GM21360 (cell line): Measurements from ENCODE around the gene ZBTB8A.
"Not testable (repeated sequence)": the region's sequence is repeated elsewhere in the genome, so short reads cannot be mapped to it uniquely, and the experiment has no call there.

Experiments
- ATAC-seq: cut with Tn5 transposase; IDR thresholded peaks from one replicate; pipeline ENCODE4 v1.9.1; 2021; ENCODE audit warnings: mild to moderate bottlenecking, moderate library complexity; ENCODE audit not compliant: unreplicated experiment

The ZBTB8A gene

DNA sequence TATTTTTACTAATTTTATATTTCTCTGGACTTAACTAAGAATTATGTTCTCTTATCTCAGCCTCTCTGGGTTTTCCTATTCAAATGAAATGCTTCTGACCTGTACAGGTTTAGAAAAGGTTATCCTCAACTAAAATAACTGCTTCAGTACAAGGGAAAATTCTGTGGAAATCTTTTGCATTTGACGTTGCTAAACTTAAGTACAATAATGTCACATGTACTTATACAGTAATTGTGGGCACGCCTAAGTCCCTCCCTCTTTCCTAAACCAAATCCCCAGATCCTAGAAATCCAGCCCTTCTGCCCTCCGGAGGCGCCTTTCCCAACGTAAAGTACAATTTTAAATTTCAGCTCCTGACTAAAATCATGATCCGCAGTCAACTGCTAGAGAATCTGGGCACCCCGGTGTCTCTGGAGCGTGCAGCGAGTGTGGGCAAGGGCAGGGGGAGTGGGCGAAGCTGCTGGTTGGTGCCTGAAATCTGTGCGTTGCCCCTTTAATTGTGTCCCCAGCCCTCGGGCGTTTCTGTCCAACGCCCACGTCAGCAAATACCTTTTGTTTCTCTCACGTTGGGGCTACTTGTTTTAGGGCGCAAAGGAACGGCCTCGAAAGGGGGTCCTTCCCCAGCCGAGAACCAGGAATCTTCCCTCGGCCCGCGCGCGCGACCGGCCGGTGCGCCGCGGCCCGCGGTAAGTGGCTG is at the start of gene ZBTB8A:
TSS of gene ZBTB8A (plus strand) at position 541 of the 697 bp plus-strand sequence. CDS start 53,505 bp downstream, outside the sequence.
- ATAC-seq, result no peak

DNA sequence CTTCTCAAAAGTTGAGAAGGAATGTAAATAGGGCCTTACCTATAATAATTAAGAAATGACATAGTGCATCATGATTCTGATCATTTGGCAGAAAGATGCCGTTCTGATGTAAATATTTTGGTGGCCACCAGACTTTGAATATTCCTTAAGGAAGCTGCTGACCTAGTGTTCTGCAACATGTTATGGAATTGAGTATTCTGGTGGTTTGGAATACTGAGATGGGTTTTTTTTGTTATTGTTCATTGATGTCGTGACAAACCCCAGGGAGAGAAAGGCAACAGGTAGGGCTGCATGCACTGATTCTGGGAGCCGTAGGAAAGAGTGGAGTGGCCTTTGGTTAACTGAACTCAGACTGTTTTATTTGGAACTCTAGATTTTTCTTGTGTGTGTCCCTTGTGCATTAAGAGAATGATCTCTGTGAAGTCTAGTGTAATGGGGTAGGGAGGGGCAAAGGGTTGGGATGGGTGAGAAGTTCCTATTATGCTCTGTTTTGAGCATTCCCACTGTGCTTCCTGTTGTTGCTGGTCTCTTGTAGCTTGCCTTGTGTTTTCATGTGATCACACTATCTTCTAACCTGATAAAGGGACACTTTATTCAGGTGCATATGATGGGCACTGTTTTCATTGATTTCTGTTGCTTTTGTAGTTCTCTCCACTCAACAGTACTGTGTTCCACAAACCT is 49.3 kb upstream of the ZBTB8A start:
- ATAC-seq, result no peak

GRCh38 chr1:32491386-32491785 is 47.8 kb upstream of the ZBTB8A start:
- ATAC-seq, result no peak

DNA sequence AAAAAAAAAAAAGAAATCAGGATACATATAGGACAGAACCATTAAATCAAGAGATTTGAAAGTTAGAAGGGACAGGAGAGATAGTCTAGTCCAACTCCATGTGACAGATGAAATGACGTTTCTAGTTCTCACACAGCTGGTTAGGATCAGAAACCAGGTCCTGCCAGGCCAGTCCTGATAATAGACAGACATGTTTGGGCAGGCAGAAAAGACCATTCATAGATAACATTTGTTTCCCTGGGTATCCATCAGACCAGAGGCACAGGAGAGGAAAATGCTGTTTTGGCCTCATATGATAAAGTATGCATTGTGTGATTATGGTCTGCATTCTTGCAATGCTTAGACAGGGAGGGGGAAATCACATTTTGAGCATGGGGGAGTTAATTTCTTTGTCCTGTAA is 45.0 kb upstream of the ZBTB8A start:
- no peak for ATAC-seq

DNA sequence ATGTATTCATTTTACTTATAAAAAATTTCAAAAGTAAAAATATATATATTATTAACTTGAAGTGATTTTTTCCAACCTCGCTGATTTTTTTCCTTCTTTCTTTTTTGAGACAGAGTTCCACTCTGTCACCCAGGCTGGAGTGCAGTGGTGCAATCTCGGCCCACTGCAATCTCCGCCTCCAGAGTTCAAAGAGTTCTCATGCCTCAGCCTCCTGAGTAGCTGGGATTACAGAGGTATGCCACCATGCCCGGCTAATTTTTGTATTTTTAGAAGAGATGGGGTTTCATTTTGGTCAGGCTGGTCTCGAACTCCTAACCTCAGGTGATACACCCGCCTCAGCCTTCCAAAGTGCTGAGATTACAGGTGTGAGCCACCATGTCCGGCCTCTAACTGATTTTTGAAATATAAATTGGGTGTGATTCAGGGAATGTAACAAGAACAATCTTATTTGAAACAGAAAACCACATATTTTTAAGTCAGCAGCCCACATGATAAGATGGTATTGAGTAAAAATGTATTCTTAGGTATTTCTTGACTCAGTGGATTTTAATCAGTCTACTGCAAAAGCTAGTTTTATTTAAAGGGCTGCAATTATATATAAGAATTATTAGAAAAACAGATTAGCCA is 44.4 kb upstream of the ZBTB8A start:
- ATAC-seq, result no peak

- ATAC-seq, result no peak
Measured at GRCh38 chr1:32496127-32496526, 43.1 kb upstream of the ZBTB8A start.

DNA sequence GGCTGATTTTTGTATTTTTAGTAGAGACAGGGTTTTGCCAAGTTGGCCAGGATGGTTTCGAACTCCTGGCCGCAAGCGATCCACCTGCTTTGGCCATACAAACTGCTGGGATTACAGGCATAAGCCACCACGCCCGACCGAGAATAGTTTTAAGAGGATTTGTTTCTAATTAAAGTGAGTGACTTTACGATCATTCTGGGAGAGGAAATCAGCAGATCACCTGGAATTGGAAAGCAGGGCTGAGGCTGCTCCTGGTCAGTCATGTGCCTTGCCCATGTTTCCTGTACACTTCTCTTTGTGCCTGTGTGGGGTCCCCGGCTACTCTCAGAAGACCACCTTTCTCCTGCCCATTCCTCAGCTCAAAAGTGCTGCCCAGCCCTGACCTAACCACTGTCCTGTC is 40.5 kb upstream of the ZBTB8A start:
- ATAC-seq, result no peak

- no peak for ATAC-seq
Measured at GRCh38 chr1:32500387-32501209, 38.6 kb upstream of the ZBTB8A start.

- no peak for ATAC-seq
Measured at GRCh38 chr1:32501865-32502264, 37.4 kb upstream of the ZBTB8A start.

DNA sequence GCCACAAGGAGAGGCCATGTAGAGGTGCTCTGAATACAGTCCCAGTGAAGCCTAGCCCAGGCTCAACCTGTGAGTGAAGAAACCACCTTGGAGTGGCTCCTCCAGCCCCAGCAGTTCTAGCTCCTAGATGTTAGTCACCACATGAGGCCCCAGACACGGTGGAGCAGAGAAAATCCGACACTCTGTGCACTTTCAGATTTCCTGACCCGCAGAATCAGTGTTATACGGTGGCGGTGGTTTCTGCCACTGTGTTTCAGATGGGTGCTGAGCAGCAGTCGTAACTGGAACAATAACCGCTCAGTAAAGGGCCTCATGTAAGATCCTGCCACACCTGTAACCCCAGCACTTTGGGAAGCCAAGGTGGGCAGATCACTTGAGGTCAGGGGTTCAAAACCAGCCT is 36.1 kb upstream of the ZBTB8A start:
- ATAC-seq, result no peak

- no peak for ATAC-seq
Measured at GRCh38 chr1:32507021-32507420, 32.2 kb upstream of the ZBTB8A start.

GRCh38 chr1:32508761-32509160 is 30.5 kb upstream of the ZBTB8A start:
- ATAC-seq, result no peak

DNA sequence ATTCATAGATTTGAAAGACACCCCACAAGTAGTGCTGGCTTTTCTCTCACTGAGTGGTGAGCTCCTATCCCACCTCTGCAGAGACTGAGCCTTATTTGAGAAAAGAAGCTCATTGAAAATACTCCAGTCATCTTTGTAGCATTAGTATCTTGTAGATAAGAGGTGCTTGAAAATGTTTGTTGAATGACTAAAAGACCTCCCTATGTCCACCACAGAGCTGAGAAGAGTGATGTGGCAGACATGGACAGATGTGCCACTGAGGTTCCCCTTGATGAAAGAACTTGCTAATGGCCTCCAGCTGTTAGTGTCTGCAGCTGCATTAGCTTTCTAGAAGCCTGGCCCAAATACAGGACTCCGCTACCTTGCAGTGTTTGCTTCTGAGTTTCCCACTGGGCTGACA is 29.3 kb upstream of the ZBTB8A start:
- ATAC-seq, result no peak

- ATAC-seq, result no peak
Measured at GRCh38 chr1:32516402-32516801, 22.8 kb upstream of the ZBTB8A start.

DNA sequence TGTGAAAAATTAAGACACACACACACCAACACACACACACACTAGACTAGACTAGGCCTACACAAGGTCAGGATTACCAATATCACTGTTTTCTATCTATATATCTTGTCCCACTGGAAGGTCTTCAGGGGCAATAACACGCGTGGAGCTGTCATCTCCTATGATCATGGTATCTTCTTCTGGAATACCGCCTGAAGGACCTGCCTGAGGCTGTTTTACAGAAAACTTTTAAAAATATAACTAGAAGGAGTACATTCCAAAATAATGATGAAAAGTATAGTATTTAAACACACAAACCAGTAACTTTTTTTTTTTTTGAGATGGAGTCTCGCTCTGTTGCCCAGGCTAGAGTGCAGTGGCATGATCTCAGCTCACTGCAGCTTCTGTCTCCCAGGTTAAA is 20.3 kb upstream of the ZBTB8A start:
- no peak for ATAC-seq

DNA sequence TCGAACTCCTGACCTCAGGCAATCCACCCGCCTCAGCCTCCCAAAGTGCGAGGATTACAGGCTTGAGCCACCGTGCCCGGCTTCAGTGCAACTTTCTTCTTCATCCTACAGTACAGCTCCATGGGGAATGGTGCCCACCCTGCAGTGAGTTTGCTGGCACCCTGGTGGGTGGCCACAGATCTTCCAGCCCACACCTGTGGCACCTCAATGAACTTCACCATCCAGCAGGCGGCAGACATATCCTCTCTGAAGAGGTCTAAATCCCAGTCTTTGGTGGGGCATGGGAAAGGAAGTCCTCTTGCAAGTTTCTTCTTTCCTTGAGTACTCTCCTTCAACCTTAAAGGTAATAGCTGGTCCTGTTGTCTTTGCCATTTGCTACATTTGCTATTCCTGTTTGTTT is 18.1 kb upstream of the ZBTB8A start:
- no peak for ATAC-seq

GRCh38 chr1:32525053-32525452 is 14.2 kb upstream of the ZBTB8A start:
- no peak for ATAC-seq

DNA sequence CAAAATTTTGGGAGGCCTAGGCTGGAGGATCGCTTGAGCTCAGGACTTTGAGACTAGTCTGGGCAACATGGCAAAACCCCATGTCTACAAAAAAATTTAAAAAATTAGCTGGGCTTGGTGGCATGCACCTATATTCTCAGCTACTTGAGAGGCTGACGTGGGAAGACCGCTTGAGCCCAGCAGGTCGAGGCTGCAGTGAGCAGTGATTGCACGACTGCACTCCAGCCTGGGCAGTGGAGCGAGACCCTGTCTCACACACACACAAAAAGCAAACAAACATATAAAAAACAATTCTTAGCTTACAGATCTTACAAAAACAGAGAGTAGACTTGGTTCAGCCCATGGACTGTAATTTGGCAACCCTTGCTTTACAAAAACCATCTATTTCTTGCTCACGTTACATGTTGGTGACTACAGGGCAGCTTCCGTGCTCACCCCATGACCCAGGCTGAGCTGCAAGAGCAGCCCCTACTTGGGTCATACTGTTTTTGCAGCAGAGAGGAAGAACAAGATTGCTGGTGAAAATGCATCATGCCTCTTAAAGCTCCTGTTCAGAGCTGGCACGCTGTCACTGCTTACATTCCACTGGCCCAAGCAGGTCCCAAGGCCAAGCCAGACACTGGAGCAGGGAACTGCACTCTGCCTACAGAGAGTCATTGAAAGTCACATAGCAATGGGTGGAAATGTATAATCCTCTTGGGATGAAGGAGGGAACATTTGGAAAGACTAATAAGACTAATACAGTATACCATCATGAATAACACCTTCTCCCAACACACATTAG is 13.4 kb upstream of the ZBTB8A start:
- no peak for ATAC-seq

DNA sequence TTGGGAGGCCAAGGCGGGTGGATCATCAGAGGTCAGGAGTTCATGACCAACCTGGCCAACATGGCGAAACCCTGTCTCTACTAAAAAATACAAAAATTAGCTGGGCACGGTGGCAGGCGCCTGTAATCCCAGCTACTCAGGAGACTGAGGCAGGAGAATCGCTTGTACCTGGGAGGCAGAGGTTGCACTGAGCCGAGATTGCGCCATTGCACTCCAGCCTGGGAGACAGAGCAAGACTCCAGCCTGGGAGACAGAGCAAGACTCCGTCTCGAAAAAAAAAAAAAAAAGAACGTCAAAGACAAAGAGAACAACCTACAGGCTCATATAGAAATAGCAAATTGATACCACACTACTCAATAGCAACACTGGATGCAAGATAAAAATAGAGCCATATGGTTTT is 10.7 kb upstream of the ZBTB8A start:
- ATAC-seq, result not testable (repeated sequence)

DNA sequence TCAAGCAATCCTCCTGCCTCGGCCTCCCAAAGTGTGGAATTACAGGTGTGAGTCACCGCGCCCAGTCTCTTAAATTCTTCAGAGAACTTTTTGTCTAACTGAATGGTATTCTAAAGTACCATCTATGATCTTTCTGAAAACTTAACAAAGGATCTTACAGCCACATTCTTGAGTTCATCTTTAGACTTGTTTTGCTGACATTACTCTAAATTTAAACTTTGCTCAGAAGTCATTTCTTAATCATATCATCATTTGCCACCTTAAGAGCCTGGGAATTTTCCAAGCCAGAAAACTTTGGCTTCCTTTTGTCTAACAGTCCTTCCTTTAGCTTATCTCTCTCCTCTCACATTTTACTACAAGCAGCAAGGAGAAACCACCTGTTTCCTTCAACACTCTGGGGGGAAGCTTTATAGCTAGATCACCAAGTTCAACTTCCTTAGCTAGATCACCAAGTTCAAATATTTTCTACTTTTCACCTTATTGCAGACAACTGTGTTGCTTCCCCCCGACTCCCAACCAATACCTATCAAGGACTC is 5.4 kb upstream of the ZBTB8A start:
- ATAC-seq, result no peak
